Retinal pigment epithelial cell (primary cell): ENCODE measurements around the gene RPS19BP1.

Experiments
- DNase-seq: peaks from one replicate; pipeline ENCODE4 v3.0.0-alpha.2; 2010; ENCODE audit warnings: low read depth
- H3K4me3 ChIP-seq: 2 replicates; pipeline ENCODE4 v1.5.1; 2011; ENCODE audit warnings: mild to moderate bottlenecking, low read length, control low read depth, moderate library complexity
- TF ChIP-seq, protein P1 (sequence below): conservative IDR thresholded peaks from 2 replicates; pipeline ENCODE4 v1.5.1; 2011; ENCODE audit warnings: low read depth, low read length, control low read depth, inconsistent platforms

Gene RPS19BP1

DNA sequence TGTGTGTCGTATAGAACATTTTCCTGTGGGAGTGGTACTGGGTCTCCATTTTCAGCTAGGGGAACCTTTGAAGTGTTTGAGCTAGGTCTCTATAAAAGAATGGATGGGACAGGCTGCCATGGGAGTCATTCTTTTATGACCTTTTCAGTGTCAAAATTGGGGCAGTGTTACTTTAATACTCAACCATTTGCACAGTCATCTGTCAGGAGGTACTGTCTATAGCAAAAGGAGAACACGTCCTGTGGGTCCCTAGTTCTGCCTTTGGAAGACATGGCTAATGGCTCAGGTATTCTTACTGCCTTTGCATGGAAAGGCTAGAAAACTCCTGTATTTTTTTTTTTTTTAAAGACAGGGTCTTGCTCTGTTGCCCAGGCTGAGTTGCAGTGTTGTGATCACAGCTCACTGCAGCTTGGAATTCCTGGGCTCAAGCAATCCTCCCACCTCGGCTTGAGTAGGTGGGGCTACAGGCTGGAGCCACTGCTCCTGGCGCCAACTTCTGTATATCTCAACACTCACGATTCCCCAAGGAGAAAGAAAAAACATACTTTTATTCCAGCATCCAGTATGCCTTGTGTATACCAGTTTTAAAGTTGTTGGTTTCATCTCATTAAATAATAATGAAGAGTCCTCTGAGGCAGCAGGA lies 14.3 kb downstream of the RPS19BP1 start:
- no peak overlapping the region for H3K4me3 ChIP-seq
- TF ChIP-seq, protein P1, sequence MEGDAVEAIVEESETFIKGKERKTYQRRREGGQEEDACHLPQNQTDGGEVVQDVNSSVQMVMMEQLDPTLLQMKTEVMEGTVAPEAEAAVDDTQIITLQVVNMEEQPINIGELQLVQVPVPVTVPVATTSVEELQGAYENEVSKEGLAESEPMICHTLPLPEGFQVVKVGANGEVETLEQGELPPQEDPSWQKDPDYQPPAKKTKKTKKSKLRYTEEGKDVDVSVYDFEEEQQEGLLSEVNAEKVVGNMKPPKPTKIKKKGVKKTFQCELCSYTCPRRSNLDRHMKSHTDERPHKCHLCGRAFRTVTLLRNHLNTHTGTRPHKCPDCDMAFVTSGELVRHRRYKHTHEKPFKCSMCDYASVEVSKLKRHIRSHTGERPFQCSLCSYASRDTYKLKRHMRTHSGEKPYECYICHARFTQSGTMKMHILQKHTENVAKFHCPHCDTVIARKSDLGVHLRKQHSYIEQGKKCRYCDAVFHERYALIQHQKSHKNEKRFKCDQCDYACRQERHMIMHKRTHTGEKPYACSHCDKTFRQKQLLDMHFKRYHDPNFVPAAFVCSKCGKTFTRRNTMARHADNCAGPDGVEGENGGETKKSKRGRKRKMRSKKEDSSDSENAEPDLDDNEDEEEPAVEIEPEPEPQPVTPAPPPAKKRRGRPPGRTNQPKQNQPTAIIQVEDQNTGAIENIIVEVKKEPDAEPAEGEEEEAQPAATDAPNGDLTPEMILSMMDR = no peak
- no peak for DNase-seq

DNA sequence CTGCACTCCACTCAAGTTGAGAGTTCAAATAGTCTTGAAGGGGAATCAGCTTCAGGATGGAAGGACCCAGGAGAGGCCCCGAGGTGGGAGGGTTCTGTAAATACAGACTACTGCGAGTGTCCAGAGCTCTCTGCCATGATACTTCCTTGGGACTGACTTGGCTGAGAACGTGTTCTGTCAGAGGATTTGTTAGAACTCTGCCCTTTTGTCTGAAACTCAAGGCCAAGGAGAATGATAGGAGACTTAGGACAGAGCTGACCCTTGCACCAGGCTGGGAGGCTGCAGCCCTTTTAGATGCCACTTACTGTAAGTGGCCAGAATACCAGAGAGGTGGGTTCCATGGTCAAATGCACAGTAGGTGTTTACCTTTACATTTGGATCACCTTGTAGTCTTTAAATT lies 15.1 kb downstream of the RPS19BP1 start:
- DNase-seq = no peak
- H3K4me3 ChIP-seq = no peak overlapping the region
- TF ChIP-seq, protein P1 = no peak

DNA sequence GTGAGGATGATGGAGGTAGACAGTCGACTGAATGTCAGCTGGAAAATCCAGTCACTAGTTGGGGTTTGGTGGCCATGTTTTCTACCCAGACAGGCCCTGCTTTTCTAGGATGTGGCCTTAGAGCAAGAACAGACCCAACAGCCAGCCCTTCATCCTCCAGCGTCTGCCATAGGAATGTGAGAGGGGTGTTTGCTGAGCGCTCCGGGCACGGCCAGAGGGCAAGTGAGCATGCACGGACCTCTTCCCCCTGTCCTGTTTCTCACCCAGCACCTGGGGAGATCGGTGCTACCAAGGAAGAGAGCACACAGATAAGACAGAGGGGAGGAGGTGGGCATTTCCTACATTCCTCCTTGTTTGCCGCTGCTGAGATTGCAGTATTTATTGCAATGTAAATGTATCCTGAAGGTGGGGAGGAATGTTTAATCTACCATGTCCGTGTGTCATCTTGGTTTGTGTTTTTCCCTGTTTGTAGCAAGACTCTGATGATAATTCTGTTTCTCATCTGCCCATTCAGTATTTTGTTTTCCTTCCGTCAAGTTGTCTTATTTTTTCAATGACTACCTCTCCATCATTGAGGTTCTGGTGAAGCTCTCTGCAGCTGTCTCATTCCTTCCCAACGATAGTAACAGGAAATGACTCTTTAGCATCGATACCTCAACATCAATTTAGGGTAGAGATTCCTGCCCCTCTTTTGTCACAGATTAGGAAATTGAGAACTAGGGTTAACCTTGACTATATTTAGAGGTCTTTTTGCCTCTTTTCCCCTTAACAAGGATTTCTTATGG lies 17.1 kb downstream of the RPS19BP1 start:
- TF ChIP-seq, protein P1 = no peak
- DNase-seq = no peak
- H3K4me3 ChIP-seq = no peak overlapping the region

DNA sequence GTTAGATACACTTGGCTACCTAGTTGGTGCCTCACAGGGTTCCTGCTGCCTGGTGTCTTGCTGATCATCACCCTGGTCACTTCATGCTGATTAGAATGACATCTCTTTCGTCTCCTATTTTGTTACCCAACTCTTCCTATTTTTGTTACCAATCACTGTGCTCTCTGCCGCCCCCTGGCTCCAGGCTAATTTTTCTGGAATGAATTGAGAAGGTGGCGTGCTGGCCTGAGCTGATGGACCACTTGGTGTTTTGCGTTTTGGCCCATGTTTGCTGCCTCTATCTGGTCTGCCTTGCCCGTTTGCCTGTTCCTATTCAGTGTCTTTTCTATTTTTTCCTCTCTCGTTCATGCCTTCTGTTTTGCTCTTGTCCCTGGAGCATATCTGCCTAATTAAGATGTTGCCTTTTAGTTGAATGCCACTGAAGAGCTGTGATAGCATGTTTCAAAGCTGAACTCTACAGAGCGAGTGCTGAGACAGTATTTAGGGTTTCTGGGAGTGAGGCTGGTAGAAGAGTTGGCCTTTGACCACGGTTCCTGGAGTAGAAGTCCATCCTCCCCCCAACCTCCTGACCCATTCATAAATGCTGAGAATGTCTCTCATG lies 18.1 kb downstream of the RPS19BP1 start:
- TF ChIP-seq, protein P1 = peak; percentile 77
- DNase-seq = no peak
- H3K4me3 ChIP-seq = no peak overlapping the region

DNA sequence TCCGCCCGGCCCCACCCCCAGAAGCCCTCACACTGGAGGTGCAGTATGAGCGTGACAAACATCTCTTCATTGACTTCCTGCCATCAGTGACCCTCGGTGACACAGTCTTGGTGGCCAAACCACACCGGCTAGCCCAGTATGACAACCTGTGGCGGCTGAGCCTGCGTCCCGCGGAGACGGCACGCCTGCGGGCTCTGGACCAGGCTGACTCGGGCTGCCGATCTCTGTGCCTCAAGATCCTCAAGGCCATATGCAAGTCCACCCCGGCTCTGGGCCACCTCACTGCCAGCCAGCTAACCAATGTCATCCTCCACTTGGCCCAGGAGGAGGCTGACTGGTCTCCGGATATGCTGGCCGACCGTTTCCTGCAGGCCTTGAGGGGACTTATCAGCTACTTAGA lies 18.8 kb downstream of the RPS19BP1 start:
- H3K4me3 ChIP-seq = no peak overlapping the region
- TF ChIP-seq, protein P1 = no peak
- no peak for DNase-seq

DNA sequence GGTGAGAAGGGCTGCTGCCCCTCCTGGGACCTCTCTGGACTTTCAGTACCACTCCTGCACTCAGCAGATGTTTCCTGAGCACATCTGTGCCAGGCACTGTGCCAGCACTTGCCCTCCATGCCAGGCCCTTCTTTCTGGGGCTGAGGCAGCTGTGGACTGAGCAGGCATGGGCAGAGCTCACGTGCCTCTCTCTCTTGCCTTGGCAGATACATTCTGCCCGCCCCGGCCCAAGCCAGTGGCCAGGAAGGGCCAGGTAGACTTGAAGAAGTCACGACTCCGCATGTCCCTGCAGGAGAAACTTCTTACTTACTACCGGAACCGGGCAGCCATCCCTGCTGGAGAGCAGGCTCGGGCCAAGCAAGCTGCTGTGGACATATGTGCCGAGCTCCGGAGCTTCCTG lies 20.5 kb downstream of the RPS19BP1 start:
- TF ChIP-seq, protein P1 = no peak
- H3K4me3 ChIP-seq = no peak overlapping the region

More for the DNA sequence above, 20.5 kb downstream of the RPS19BP1 start:
- no peak for DNase-seq
